K562 (cell line): ENCODE results near the gene ZFYVE27. TPM values are rescaled to one million over a fixed set of nuclear protein-coding genes. Genes with fewer than 3 reads are reported as not detected.

Experiments
- BRD4 ChIP-seq: fragments of 200-600 bp; sonication (generic); IDR thresholded peaks from 2 replicates; pipeline ENCODE4 v1.6.1; 2017; ENCODE audit warnings: inconsistent platforms
- ETS1 ChIP-seq: conservative IDR thresholded peaks from 2 replicates; pipeline ENCODE4 v1.6.1; 2011; ENCODE audit warnings: low read depth, mild to moderate bottlenecking, low read length; ENCODE audit not compliant: control insufficient read depth
- ILF3 ChIP-seq: fragments of 450-650 bp; IDR thresholded peaks from 2 replicates; pipeline ENCODE4 v1.6.1; 2018; ENCODE audit warnings: antibody characterized with exemption, mild to moderate bottlenecking, moderate library complexity, borderline replicate concordance
- MBD1 ChIP-seq: fragments of 250-450 bp; sonication (Bioruptor Pico); IDR thresholded peaks from 2 replicates; pipeline ENCODE4 v1.8.0; 2022; ENCODE audit warnings: inconsistent platforms
- NONO ChIP-seq, 2 experiments: fragments of 200-400 bp in 1 of 2; fragments of 450-650 bp in 1 of 2; formaldehyde crosslinking in 1 of 2; IDR thresholded peaks; 2 replicates each; pipeline ENCODE4 v1.6.1; 2017; ENCODE audit warnings: low read depth in 2 of 2, mild to moderate bottlenecking in 2 of 2, moderate library complexity in 2 of 2, low read length in 1 of 2
- POLR2AphosphoS5 ChIP-seq: IDR thresholded peaks from 2 replicates; pipeline ENCODE4 v1.6.1; 2011; ENCODE audit warnings: mild to moderate bottlenecking, low read depth, low read length, moderate library complexity; ENCODE audit not compliant: control insufficient read depth, insufficient read depth
- RBM17 ChIP-seq: fragments of 200-400 bp; formaldehyde crosslinking; IDR thresholded peaks from 2 replicates; pipeline ENCODE4 v1.6.1; 2017; ENCODE audit warnings: low read depth, mild to moderate bottlenecking, low read length, borderline replicate concordance
- SAP30 ChIP-seq: fragments of 200-600 bp; sonication (generic); IDR thresholded peaks from 2 replicates; pipeline ENCODE4 v1.6.1; 2012; ENCODE audit warnings: borderline replicate concordance, low read depth, mild to moderate bottlenecking, moderate library complexity, low read length, control low read depth, inconsistent platforms; ENCODE audit not compliant: insufficient read depth, poor library complexity, severe bottlenecking
- XRCC4 ChIP-seq: IDR thresholded peaks from one replicate; pipeline ENCODE4 v1.6.1; 2011; ENCODE audit not compliant: insufficient read depth, insufficient read length; ENCODE audit errors: extremely low read depth
- ZFP36 ChIP-seq: fragments of 150-350 bp; IDR thresholded peaks from 2 replicates; pipeline ENCODE4 v1.6.1; 2018; ENCODE audit warnings: low read length, low read depth; ENCODE audit not compliant: partially characterized antibody
- ZKSCAN1 ChIP-seq: fragments of 150-350 bp; IDR thresholded peaks from 2 replicates; pipeline ENCODE4 v1.6.1; 2016; ENCODE audit warnings: low read depth, low read length
- ZNF212 ChIP-seq: fragments of 450-650 bp; formaldehyde crosslinking; IDR thresholded peaks from 2 replicates; pipeline ENCODE4 v1.4.0; 2020; ENCODE audit warnings: mild to moderate bottlenecking
- polyA plus RNA-seq, 8 experiments: library from polyadenylated mRNA; depleted of rRNA in 4 of 8; stranded (reverse) in 5 of 8; unstranded in 3 of 8; fragments of >200 nt; fragmentation: Nextera tagmentation in 2 of 8; fragmentation: Illumina TruSeq in 1 of 8; extraction: Ambion mirVana in 2 of 8; extraction: Trizol in 1 of 8; gene quantifications; 2 replicates each; pipeline versions ENCODE4 v1.2.1 to v1.2.3, GENCODE V29; 2011 to 2014; ENCODE audit warnings: inconsistent platforms in 1 of 8, missing spikeins in 1 of 8
- total RNA-seq, 7 experiments: library from RNA; depleted of rRNA in 6 of 7; stranded (reverse); fragments of >200 nt in 6 of 7; fragmentation: Illumina TruSeq in 2 of 7; extraction: Trizol in 2 of 7; gene quantifications; 2 replicates each; pipeline versions ENCODE4 v1.2.1 to v1.2.3, GENCODE V29; 2011 to 2021; ENCODE audit warnings: low replicate concordance in 1 of 7
- TF ChIP-seq, protein P1 (sequence below): fragments of 250-450 bp; sonication (Bioruptor Pico); IDR thresholded peaks from 2 replicates; pipeline ENCODE4 v1.4.0; 2020
- TF ChIP-seq, protein P2 (sequence below): fragments of 250-450 bp; sonication (Bioruptor Pico); IDR thresholded peaks from 2 replicates; pipeline ENCODE4 v1.4.0; 2020; ENCODE audit warnings: mild to moderate bottlenecking, moderate library complexity

ZFYVE27 gene
- total and polyA plus RNA-seq, 9 of the 15 experiments (the other 6 are each of a cell fraction or from before 2014, with no cell fraction given) = 0.81 to 21.9 (median 15.3) TPM

GRCh38 chr10:97689559-97690020 is 47.3 kb upstream of the ZFYVE27 start (continued):
- TF ChIP-seq ZFP36 (no peak), POLR2AphosphoS5 (no peak), ZKSCAN1 (no peak), BRD4 (no peak), RBM17 (no peak), SAP30 (no peak), ZNF212 (CRISPR knock-in tag) (no peak), XRCC4 (no peak), ETS1 (no peak), MBD1 (no peak), NONO (IDR thresholded peaks at IDR 0.05; ENCODE audit: low read depth in 2 of 2, low read length in 1 of 2) (no peak), ILF3 (no peak)
- TF ChIP-seq, protein P1, sequence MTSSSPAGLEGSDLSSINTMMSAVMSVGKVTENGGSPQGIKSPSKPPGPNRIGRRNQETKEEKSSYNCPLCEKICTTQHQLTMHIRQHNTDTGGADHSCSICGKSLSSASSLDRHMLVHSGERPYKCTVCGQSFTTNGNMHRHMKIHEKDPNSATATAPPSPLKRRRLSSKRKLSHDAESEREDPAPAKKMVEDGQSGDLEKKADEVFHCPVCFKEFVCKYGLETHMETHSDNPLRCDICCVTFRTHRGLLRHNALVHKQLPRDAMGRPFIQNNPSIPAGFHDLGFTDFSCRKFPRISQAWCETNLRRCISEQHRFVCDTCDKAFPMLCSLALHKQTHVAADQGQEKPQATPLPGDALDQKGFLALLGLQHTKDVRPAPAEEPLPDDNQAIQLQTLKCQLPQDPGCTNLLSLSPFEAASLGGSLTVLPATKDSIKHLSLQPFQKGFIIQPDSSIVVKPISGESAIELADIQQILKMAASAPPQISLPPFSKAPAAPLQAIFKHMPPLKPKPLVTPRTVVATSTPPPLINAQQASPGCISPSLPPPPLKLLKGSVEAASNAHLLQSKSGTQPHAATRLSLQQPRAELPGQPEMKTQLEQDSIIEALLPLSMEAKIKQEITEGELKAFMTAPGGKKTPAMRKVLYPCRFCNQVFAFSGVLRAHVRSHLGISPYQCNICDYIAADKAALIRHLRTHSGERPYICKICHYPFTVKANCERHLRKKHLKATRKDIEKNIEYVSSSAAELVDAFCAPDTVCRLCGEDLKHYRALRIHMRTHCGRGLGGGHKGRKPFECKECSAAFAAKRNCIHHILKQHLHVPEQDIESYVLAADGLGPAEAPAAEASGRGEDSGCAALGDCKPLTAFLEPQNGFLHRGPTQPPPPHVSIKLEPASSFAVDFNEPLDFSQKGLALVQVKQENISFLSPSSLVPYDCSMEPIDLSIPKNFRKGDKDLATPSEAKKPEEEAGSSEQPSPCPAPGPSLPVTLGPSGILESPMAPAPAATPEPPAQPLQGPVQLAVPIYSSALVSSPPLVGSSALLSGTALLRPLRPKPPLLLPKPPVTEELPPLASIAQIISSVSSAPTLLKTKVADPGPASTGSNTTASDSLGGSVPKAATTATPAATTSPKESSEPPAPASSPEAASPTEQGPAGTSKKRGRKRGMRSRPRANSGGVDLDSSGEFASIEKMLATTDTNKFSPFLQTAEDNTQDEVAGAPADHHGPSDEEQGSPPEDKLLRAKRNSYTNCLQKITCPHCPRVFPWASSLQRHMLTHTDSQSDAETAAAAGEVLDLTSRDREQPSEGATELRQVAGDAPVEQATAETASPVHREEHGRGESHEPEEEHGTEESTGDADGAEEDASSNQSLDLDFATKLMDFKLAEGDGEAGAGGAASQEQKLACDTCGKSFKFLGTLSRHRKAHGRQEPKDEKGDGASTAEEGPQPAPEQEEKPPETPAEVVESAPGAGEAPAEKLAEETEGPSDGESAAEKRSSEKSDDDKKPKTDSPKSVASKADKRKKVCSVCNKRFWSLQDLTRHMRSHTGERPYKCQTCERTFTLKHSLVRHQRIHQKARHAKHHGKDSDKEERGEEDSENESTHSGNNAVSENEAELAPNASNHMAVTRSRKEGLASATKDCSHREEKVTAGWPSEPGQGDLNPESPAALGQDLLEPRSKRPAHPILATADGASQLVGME = no peak
- TF ChIP-seq, protein P2, sequence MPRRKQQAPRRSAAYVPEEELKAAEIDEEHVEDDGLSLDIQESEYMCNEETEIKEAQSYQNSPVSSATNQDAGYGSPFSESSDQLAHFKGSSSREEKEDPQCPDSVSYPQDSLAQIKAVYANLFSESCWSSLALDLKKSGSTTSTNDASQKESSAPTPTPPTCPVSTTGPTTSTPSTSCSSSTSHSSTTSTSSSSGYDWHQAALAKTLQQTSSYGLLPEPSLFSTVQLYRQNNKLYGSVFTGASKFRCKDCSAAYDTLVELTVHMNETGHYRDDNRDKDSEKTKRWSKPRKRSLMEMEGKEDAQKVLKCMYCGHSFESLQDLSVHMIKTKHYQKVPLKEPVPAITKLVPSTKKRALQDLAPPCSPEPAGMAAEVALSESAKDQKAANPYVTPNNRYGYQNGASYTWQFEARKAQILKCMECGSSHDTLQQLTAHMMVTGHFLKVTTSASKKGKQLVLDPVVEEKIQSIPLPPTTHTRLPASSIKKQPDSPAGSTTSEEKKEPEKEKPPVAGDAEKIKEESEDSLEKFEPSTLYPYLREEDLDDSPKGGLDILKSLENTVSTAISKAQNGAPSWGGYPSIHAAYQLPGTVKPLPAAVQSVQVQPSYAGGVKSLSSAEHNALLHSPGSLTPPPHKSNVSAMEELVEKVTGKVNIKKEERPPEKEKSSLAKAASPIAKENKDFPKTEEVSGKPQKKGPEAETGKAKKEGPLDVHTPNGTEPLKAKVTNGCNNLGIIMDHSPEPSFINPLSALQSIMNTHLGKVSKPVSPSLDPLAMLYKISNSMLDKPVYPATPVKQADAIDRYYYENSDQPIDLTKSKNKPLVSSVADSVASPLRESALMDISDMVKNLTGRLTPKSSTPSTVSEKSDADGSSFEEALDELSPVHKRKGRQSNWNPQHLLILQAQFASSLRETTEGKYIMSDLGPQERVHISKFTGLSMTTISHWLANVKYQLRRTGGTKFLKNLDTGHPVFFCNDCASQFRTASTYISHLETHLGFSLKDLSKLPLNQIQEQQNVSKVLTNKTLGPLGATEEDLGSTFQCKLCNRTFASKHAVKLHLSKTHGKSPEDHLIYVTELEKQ (CRISPR knock-in tag) = no peak
